IMR-90 (cell line): ENCODE data around the gene RLF. TPM values are rescaled to one million over a fixed set of nuclear protein-coding genes. Genes with fewer than 3 reads are reported as not detected.

Source experiments
- ATAC-seq: fragments of 200-7000 bp; cut with Tn5 transposase; 2 replicates; pipeline ENCODE4 v1.9.1; 2020; ENCODE audit warnings: low read depth, mild to moderate bottlenecking, moderate library complexity
- BruUV-seq: library from RNA; stranded (reverse); fragments of 400-500 nt; replicated peaks from 2 replicates; lab custom pipeline; 2021; lab: Mats Ljungman, UMichigan
- CTCF ChIA-PET: fragments of 300-600 bp; formaldehyde crosslinking; extraction: SDS; loops from one replicate; lab custom pipeline; 2021; ENCODE audit warnings: antibody characterized with exemption; lab: Yijun Ruan, JAX
- POLR2A ChIA-PET: fragments of 300-600 bp; sonication (Branson Sonifier 250); formaldehyde crosslinking; loops from one replicate; lab custom pipeline; 2022; ENCODE audit warnings: antibody characterized with exemption; ENCODE audit not compliant: unreplicated experiment; lab: Charles Lee
- DNase-seq: peaks from one replicate; pipeline ENCODE4 v3.0.0; 2013
- H2AFZ ChIP-seq: replicated peaks from 2 replicates; pipeline ENCODE3; 2013; ENCODE audit warnings: low read length, mild to moderate bottlenecking; ENCODE audit not compliant: poor library complexity
- H2AK5ac ChIP-seq: 2 replicates; pipeline ENCODE4 v1.6.1; 2013; ENCODE audit warnings: low read depth, low read length, inconsistent platforms
- H2AK9ac ChIP-seq: replicated peaks from 2 replicates; pipeline ENCODE3; 2013; ENCODE audit warnings: mild to moderate bottlenecking, low read depth, low read length, moderate library complexity; ENCODE audit not compliant: poor library complexity
- H2BK120ac ChIP-seq: 2 replicates; pipeline ENCODE4 v1.6.1; 2013; ENCODE audit warnings: low read depth, low read length, inconsistent platforms
- H2BK15ac ChIP-seq: 3 replicates; pipeline ENCODE4 v1.6.1; 2013; ENCODE audit warnings: low read depth, low read length, inconsistent platforms
- H2BK20ac ChIP-seq: 2 replicates; pipeline ENCODE4 v1.6.1; 2013; ENCODE audit warnings: low read depth, mild to moderate bottlenecking, inconsistent platforms, low read length, moderate library complexity
- H2BK5ac ChIP-seq: 2 replicates; pipeline ENCODE4 v1.6.1; 2013; ENCODE audit warnings: mild to moderate bottlenecking, low read depth, low read length, inconsistent platforms; ENCODE audit not compliant: poor library complexity, severe bottlenecking
- H3K14ac ChIP-seq: replicated peaks from 2 replicates; pipeline ENCODE4 v1.6.1; 2013; ENCODE audit warnings: low read depth, low read length, inconsistent platforms
- H3K18ac ChIP-seq: 2 replicates; pipeline ENCODE4 v1.6.1; 2013; ENCODE audit warnings: low read depth, low read length, control low read depth
- H3K23ac ChIP-seq: 2 replicates; pipeline ENCODE4 v1.6.1; 2013; ENCODE audit warnings: low read depth, low read length, inconsistent platforms
- H3K27ac ChIP-seq: 2 replicates; pipeline ENCODE4 v1.5.1; 2013; ENCODE audit warnings: mild to moderate bottlenecking, control low read depth, low read length; ENCODE audit not compliant: insufficient read depth
- H3K27me3 ChIP-seq: 2 replicates; pipeline ENCODE4 v1.6.1; 2013; ENCODE audit warnings: low read length; ENCODE audit not compliant: control insufficient read depth, insufficient read depth
- H3K36me3 ChIP-seq: 2 replicates; pipeline ENCODE4 v1.6.1; 2013; ENCODE audit warnings: low read length, mixed read lengths; ENCODE audit not compliant: control insufficient read depth, insufficient read depth
- H3K4ac ChIP-seq: 2 replicates; pipeline ENCODE4 v1.6.1; 2013; ENCODE audit warnings: low read depth, low read length, inconsistent platforms
- H3K4me1 ChIP-seq: 2 replicates; pipeline ENCODE4 v1.6.1; 2013; ENCODE audit warnings: low read length, mixed read lengths; ENCODE audit not compliant: control insufficient read depth, insufficient read depth
- H3K4me2 ChIP-seq: 2 replicates; pipeline ENCODE4 v1.6.1; 2013; ENCODE audit warnings: low read depth, mild to moderate bottlenecking, control low read depth, low read length, moderate library complexity
- H3K4me3 ChIP-seq: 2 replicates; pipeline ENCODE4 v1.5.1; 2013; ENCODE audit warnings: low read depth, mild to moderate bottlenecking, control low read depth, low read length, moderate library complexity; ENCODE audit not compliant: insufficient read depth
- H3K56ac ChIP-seq: 2 replicates; pipeline ENCODE4 v1.6.1; 2013; ENCODE audit warnings: low read length, inconsistent platforms; ENCODE audit not compliant: insufficient read depth; ENCODE audit errors: extremely low read depth
- H3K79me1 ChIP-seq, 2 experiments: 2 replicates each; pipeline ENCODE4 v1.6.1; 2013; ENCODE audit warnings: low read length in 2 of 2, inconsistent platforms in 1 of 2, low read depth in 1 of 2
- H3K9ac ChIP-seq: 2 replicates; pipeline ENCODE4 v1.6.1; 2013; ENCODE audit warnings: low read depth, low read length, control low read depth
- H3K9me1 ChIP-seq: 2 replicates; pipeline ENCODE4 v1.6.1; 2013; ENCODE audit warnings: low read length, inconsistent platforms; ENCODE audit not compliant: insufficient read depth
- H3K9me3 ChIP-seq: 2 replicates; pipeline ENCODE4 v1.6.1; 2013; ENCODE audit warnings: low read length; ENCODE audit not compliant: control insufficient read depth, insufficient read depth
- H4K20me1 ChIP-seq: 2 replicates; pipeline ENCODE4 v1.6.1; 2013; ENCODE audit warnings: low read length, inconsistent platforms; ENCODE audit not compliant: insufficient read depth
- H4K5ac ChIP-seq: 2 replicates; pipeline ENCODE4 v1.6.1; 2013; ENCODE audit warnings: mild to moderate bottlenecking, low read depth, low read length, control low read depth
- H4K8ac ChIP-seq, 2 experiments: 2 replicates each; pipeline ENCODE4 v1.6.1; 2013; ENCODE audit warnings: low read depth in 2 of 2, low read length in 2 of 2, control low read depth in 1 of 2, inconsistent platforms in 1 of 2
- H4K91ac ChIP-seq: 2 replicates; pipeline ENCODE4 v1.6.1; 2013; ENCODE audit warnings: low read depth, low read length, inconsistent platforms; ENCODE audit not compliant: insufficient read depth
- BHLHE40 ChIP-seq: fragments of 150-350 bp; IDR thresholded peaks from 2 replicates; pipeline ENCODE4 v1.6.1; 2016; ENCODE audit warnings: mild to moderate bottlenecking, low read depth, low read length
- CEBPB ChIP-seq: IDR thresholded peaks from 2 replicates; pipeline ENCODE4 v1.6.1; 2012; ENCODE audit warnings: low read depth, low read length, improper control_type of control experiment
- CHD1 ChIP-seq: IDR thresholded peaks from 2 replicates; pipeline ENCODE4 v1.6.1; 2012; ENCODE audit warnings: low read depth, low read length, improper control_type of control experiment
- FOS ChIP-seq: fragments of 150-350 bp; IDR thresholded peaks from 2 replicates; pipeline ENCODE4 v1.6.1; 2016; ENCODE audit warnings: low read depth, low read length
- MAFK ChIP-seq: IDR thresholded peaks from 2 replicates; pipeline ENCODE4 v1.6.1; 2012; ENCODE audit warnings: low read depth, low read length, improper control_type of control experiment
- MAZ ChIP-seq: IDR thresholded peaks from 2 replicates; pipeline ENCODE4 v1.6.1; 2012; ENCODE audit warnings: low read depth, mild to moderate bottlenecking, low read length, improper control_type of control experiment, moderate library complexity, borderline replicate concordance
- MXI1 ChIP-seq: IDR thresholded peaks from 2 replicates; pipeline ENCODE4 v1.6.1; 2012; ENCODE audit warnings: low read depth, mild to moderate bottlenecking, low read length, moderate library complexity, borderline replicate concordance
- POLR2A ChIP-seq: IDR thresholded peaks from 2 replicates; pipeline ENCODE4 v1.6.1; 2012; ENCODE audit warnings: mild to moderate bottlenecking, low read depth, low read length
- RAD21 ChIP-seq: IDR thresholded peaks from 2 replicates; pipeline ENCODE4 v1.6.1; 2012; ENCODE audit warnings: low read length, improper control_type of control experiment
- RCOR1 ChIP-seq: IDR thresholded peaks from 2 replicates; pipeline ENCODE4 v1.6.1; 2012; ENCODE audit warnings: mild to moderate bottlenecking, low read length, improper control_type of control experiment; ENCODE audit not compliant: insufficient replicate concordance
- RFX5 ChIP-seq: IDR thresholded peaks from 2 replicates; pipeline ENCODE4 v1.8.0; 2012; ENCODE audit warnings: low read depth, mild to moderate bottlenecking, low read length, moderate library complexity
- SMC3 ChIP-seq: fragments of 150-350 bp; IDR thresholded peaks from 2 replicates; pipeline ENCODE4 v1.6.1; 2016; ENCODE audit warnings: low read depth, mild to moderate bottlenecking, antibody characterized with exemption, low read length, moderate library complexity
- WGBS, 2 experiments: methylation state at CpG; one replicate each; pipeline versions ENCODE4 v1.1.5 to v1.1.7; 2013; ENCODE audit warnings: missing lambda C conversion rate in 2 of 2; ENCODE audit not compliant: insufficient read length in 1 of 2; ENCODE audit errors: extremely low coverage in 2 of 2; 5-methylcytosine and 5-hydroxymethylcytosine counted together
- dilution Hi-C: fragments of 300-500 bp; cut with HindIII; formaldehyde crosslinking; loops from one replicate; pipeline ENCODE4 v1.14.3; 2018; ENCODE audit warnings: low sequenced_read_pairs; ENCODE audit not compliant: unreplicated experiment
- in situ Hi-C: fragments of 300-500 bp; cut with MboI; formaldehyde crosslinking; loops from 3 replicates; pipeline ENCODE4 v1.14.3; 2019; ENCODE audit warnings: low sequenced_read_pairs, inconsistent platforms, mixed read lengths
- intact Hi-C: fragments of 100-400 bp; cut with micrococcal nuclease; formaldehyde crosslinking; loops from 2 replicates; pipeline ENCODE4 v1.10.0; 2022
- polyA plus RNA-seq, 3 experiments: library from polyadenylated mRNA; depleted of rRNA; stranded (reverse); fragments of >200 nt; gene quantifications; 2 replicates each; pipeline ENCODE4 v1.2.3, GENCODE V29; 2012; ENCODE audit warnings: low replicate concordance in 1 of 3
- total RNA-seq: library from RNA; depleted of rRNA; stranded (reverse); fragments of >200 nt; gene quantifications from 2 replicates; pipeline ENCODE4 v1.2.3, GENCODE V29; 2012
- TF ChIP-seq, protein P1 (sequence below): fragments of 150-350 bp; IDR thresholded peaks from 2 replicates; pipeline ENCODE4 v1.6.1; 2016; ENCODE audit warnings: low read depth, mild to moderate bottlenecking, low read length, moderate library complexity, borderline replicate concordance
- TF ChIP-seq, protein P2 (sequence below): conservative IDR thresholded peaks from 2 replicates; pipeline ENCODE4 v1.5.1; 2012; ENCODE audit warnings: mild to moderate bottlenecking, low read depth, low read length, improper control_type of control experiment

Gene RLF
- total and polyA plus RNA-seq, 2 of the 4 experiments (the other 2 are of a cell fraction), result 4.4 to 29.8 TPM

DNA sequence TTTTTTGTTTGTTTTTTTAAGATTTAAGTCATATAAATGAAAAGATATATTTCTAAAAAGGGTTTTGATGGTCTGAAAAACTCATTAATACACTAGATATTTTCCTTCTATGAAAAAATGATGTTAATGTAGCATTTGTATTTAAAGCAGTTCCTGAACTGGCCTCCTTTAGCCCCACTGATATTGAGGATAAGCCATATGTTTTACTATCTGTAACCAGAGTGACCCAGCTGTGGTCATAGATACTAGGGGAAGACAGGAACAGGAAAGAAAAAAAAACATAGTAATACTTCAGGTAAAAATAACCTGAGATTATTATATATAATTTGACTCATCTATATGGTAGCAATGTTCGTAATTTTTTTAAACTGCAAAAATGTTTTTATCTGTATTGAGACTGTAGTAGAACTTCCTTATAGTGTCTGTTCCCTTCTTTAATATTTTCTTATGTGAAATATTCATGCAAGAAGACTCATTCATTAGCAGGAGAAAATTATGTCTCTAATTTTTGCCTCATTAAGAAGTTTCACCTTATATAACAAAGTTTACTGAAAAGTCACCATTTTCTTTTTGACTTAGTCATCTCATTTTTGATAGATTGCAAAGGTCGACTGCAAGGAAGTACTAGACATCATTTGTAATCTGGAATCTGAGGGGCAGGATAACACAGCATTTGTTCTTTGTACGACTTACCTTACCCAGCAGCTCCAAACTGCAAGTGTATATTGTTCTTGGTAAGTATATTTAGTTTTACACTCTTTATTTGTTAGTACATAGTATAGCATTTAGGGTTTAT, 61.0 kb downstream of the RLF start:
- no CpG with 5 or more reads among the region's 3 CpGs for WGBS, 2 experiments
- intact Hi-C loops, result no loop called here
- DNase-seq (no peak), ATAC-seq (no peak)
- ChIA-PET POLR2A (no interaction called here), CTCF (interaction anchor here (1.1 kb wide), 1 partner anchor 11 kb away, joined by 3 read pairs; no protein-coding TSS in a partner anchor)
- in situ Hi-C loops, result no loop called here
- no peak overlapping the region for H3K56ac ChIP-seq
- no peak overlapping the region for H3K14ac ChIP-seq
- H3K9me3 ChIP-seq, result no peaks in the 10 kb centered on the region
- peaks cover 17 to 29% of the 10 kb centered on the region in 2 experiments for H3K79me1 ChIP-seq
- no peak overlapping the region for H2AFZ ChIP-seq
- H2AK9ac ChIP-seq, result no peak overlapping the region
- H2BK15ac ChIP-seq, result no peak overlapping the region
- BruUV-seq, result no TSS peak
- H2BK120ac ChIP-seq, result no peak overlapping the region
- no peaks in the 10 kb centered on the region; the same call in 1 of the 2 replicates for H4K20me1 ChIP-seq
- peaks cover 4% of the 10 kb centered on the region for H3K4me1 ChIP-seq
- TF ChIP-seq RFX5, result no peak
- no peak for TF ChIP-seq FOS
- TF ChIP-seq CHD1, result no peak
- TF ChIP-seq BHLHE40, result no peak
- TF ChIP-seq SMC3, result no peak
- TF ChIP-seq MAFK, result no peak
- TF ChIP-seq, protein P1, sequence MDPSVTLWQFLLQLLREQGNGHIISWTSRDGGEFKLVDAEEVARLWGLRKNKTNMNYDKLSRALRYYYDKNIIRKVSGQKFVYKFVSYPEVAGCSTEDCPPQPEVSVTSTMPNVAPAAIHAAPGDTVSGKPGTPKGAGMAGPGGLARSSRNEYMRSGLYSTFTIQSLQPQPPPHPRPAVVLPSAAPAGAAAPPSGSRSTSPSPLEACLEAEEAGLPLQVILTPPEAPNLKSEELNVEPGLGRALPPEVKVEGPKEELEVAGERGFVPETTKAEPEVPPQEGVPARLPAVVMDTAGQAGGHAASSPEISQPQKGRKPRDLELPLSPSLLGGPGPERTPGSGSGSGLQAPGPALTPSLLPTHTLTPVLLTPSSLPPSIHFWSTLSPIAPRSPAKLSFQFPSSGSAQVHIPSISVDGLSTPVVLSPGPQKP, result no peak
- TF ChIP-seq RAD21, result no peak
- TF ChIP-seq MAZ, result no peak
- TF ChIP-seq MXI1, result no peak
- no peak for TF ChIP-seq CEBPB
- no peak for TF ChIP-seq RCOR1
- TF ChIP-seq POLR2A, result no peak
- TF ChIP-seq, protein P2, sequence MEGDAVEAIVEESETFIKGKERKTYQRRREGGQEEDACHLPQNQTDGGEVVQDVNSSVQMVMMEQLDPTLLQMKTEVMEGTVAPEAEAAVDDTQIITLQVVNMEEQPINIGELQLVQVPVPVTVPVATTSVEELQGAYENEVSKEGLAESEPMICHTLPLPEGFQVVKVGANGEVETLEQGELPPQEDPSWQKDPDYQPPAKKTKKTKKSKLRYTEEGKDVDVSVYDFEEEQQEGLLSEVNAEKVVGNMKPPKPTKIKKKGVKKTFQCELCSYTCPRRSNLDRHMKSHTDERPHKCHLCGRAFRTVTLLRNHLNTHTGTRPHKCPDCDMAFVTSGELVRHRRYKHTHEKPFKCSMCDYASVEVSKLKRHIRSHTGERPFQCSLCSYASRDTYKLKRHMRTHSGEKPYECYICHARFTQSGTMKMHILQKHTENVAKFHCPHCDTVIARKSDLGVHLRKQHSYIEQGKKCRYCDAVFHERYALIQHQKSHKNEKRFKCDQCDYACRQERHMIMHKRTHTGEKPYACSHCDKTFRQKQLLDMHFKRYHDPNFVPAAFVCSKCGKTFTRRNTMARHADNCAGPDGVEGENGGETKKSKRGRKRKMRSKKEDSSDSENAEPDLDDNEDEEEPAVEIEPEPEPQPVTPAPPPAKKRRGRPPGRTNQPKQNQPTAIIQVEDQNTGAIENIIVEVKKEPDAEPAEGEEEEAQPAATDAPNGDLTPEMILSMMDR, result no peak
- H3K9me1 ChIP-seq, result peaks cover 4% of the 10 kb centered on the region; the same call in 1 of the 2 replicates
- H3K4ac ChIP-seq, result no peak overlapping the region
- H3K27ac ChIP-seq, result no peak overlapping the region
- no peaks in the 10 kb centered on the region for H3K27me3 ChIP-seq
- H2AK5ac ChIP-seq, result no peak overlapping the region
- no peak overlapping the region for H3K4me2 ChIP-seq
- peaks cover 8% of the 10 kb centered on the region for H3K36me3 ChIP-seq
- no peak overlapping the region for H3K9ac ChIP-seq
- no peak overlapping the region for H4K5ac ChIP-seq
- H3K18ac ChIP-seq, result no peak overlapping the region
- H4K8ac ChIP-seq, result no peak overlapping the region
- H2BK5ac ChIP-seq, result no peak overlapping the region
- dilution Hi-C loops, result no loop called here
- no peak overlapping the region for H3K4me3 ChIP-seq
- H2BK20ac ChIP-seq, result no peak overlapping the region
- H4K91ac ChIP-seq, result no peak overlapping the region
- H3K23ac ChIP-seq, result no peak overlapping the region
